Measurements from ENCODE around the gene CCS.
"Not testable (repeated sequence)": the region's sequence is repeated elsewhere in the genome, so short reads cannot be mapped to it uniquely, and the experiment has no call there.

CCS gene, protein sequence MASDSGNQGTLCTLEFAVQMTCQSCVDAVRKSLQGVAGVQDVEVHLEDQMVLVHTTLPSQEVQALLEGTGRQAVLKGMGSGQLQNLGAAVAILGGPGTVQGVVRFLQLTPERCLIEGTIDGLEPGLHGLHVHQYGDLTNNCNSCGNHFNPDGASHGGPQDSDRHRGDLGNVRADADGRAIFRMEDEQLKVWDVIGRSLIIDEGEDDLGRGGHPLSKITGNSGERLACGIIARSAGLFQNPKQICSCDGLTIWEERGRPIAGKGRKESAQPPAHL

DNA sequence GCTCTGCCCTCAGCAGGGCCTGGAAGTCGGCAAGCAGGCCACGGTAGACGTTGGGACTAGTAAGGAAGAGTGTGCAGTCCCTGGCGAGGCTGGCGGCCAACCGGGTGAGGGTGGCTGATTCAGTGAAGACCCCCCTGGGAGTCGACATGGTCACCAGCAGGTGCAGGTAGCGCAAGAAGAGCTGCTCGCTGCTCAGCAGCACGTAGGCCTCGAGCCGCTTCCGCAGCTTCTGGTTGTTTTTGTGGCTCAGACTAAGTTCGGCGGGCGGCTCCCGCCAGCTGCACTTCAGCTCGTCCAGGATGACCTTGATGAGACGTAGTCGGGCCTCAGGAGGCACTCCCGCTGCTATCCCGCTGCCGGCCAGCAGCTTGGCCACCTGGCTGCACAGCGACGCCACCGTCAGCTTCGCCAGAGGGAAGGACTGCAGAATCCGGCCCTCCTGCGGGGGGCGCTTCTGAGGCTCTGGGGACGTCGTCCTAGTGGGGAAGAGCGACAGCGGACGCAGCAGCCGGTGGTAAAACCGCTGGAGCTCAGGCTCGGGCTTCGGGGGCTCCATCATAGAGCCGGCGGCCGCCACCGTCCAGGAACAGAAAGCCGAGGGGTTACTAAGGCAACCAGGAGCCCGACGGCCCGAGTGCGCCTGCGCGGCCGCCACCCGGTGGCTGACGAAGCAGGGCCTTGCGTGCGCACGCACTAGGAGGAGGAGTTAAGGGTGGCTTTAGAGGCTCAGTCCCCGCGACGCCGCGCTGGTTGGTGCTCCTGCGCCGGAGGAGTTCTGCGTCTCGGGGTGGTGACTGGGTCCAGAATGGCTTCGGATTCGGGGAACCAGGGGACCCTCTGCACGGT lies at the start of gene CCS, which contains the start of gene CCDC87:
Gene CCS, plus strand, starts transcription at position 729 of the 846 bp plus-strand sequence. Its CDS starts 77 bp downstream, at position 806.
Gene CCDC87, minus strand, starts transcription at position 607 of the 846 bp plus-strand sequence. Its CDS starts 48 bp downstream, at position 559.
- DNase-seq (ENCODE audit: extremely low spot score): peak; percentile 100
- TF ChIP-seq BHLHE40 (IDR thresholded peaks at IDR 0.05; ENCODE audit: borderline replicate concordance) (no peak), LEF1 (IDR thresholded peaks at IDR 0.05; ENCODE audit: borderline replicate concordance) (no peak), ELF4 (IDR thresholded peaks at IDR 0.05) (peak; percentile 32; the same call in 1 of the 2 replicates), SP1 (IDR thresholded peaks at IDR 0.05) (no peak), FOXK2 (IDR thresholded peaks at IDR 0.05) (no peak), L3MBTL2 (conservative IDR thresholded peaks at IDR 0.05) (peak; percentile 80)
- TF ChIP-seq, protein P1, sequence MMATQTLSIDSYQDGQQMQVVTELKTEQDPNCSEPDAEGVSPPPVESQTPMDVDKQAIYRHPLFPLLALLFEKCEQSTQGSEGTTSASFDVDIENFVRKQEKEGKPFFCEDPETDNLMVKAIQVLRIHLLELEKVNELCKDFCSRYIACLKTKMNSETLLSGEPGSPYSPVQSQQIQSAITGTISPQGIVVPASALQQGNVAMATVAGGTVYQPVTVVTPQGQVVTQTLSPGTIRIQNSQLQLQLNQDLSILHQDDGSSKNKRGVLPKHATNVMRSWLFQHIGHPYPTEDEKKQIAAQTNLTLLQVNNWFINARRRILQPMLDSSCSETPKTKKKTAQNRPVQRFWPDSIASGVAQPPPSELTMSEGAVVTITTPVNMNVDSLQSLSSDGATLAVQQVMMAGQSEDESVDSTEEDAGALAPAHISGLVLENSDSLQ (IDR thresholded peaks at IDR 0.05): peak; percentile 19; the same call in 1 of the 2 replicates

DNA sequence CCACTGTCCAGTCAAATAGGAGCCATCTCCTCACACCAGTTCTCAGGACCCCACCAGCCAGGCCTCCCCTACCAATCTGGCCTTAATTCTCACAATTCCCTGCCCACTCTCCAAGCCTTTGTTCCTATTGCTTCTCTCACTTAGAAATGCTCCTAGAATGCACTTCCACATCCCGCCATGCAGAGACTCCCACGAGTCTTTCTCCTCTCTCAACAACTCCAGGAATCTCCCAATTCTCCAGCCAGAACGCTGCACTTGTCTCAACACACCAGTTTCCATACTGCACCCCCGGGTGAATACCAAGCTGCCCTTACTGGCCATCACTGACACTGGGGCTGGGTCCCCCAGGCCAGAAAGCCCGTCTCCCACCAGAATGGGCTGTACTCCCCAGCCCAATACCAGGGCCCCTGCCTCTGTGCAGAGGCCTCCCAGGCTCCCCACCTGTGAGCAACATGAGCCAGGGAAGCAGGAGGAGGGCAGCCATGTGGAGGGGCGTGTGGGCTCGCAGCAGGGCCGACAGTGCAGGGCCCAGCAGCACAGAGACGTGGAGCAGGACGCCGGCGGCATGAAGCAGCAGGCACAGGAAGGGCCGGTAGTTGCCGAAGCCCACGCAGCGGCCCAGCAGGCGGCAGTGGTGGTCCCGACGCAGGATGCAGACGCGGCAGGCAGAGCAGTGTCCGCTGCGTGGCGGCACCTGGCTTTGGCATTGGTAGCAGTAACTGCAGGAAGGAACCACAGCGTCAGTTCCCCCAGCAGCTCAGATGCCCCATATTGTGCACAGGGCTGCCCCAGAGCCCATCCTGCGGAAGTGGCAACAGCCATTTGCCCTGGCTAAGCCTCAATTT lies 49.5 kb upstream of the CCS start:
- no peak for DNase-seq (ENCODE audit: extremely low spot score)
- no peak for TF ChIP-seq FOXA1 (IDR thresholded peaks at IDR 0.05)
- no peak for TF ChIP-seq FOXM1 (IDR thresholded peaks at IDR 0.05; ENCODE audit: borderline replicate concordance)
- no peak for TF ChIP-seq BHLHE40 (IDR thresholded peaks at IDR 0.05; ENCODE audit: borderline replicate concordance)
- no peak for TF ChIP-seq LEF1 (IDR thresholded peaks at IDR 0.05; ENCODE audit: borderline replicate concordance)
- no peak for TF ChIP-seq L3MBTL2 (conservative IDR thresholded peaks at IDR 0.05)
- TF ChIP-seq ZNF384 (IDR thresholded peaks at IDR 0.05): no peak
- no peak for TF ChIP-seq SUZ12 (IDR thresholded peaks at IDR 0.05)
- no peak for TF ChIP-seq SP1 (IDR thresholded peaks at IDR 0.05)
- TF ChIP-seq HDGF (IDR thresholded peaks at IDR 0.05; ENCODE audit: borderline replicate concordance): no peak
- no peak for TF ChIP-seq TARDBP (IDR thresholded peaks at IDR 0.05)
- TF ChIP-seq ELF4 (IDR thresholded peaks at IDR 0.05): no peak
- TF ChIP-seq ARNT (IDR thresholded peaks at IDR 0.05): no peak
- no peak for TF ChIP-seq NFRKB (IDR thresholded peaks at IDR 0.05)
- no peak for TF ChIP-seq FOXK2 (IDR thresholded peaks at IDR 0.05)
- TF ChIP-seq CTBP1 (IDR thresholded peaks at IDR 0.05; ENCODE audit: borderline replicate concordance): no peak
- TF ChIP-seq, protein P1 (IDR thresholded peaks at IDR 0.05): no peak
- ChIA-PET POLR2A (no interaction called here), CTCF (no interaction called here)

More for the DNA sequence above, at the start of gene CCS, which contains the start of gene CCDC87:
- ChIA-PET POLR2A (interaction anchor here (0.6 to 8.6 kb wide), 12 partner anchors 10 to 85 kb away, joined by 3 to 61 read pairs (median 4); partner anchors contain the start of genes RBM14, RBM4 and RBM4B), CTCF (interaction anchor here (0.8 to 2.1 kb wide), 4 partner anchors 11 to 45 kb away, joined by 3 to 8 read pairs (median 5); partner anchors contain the start of gene RBM14)

DNA sequence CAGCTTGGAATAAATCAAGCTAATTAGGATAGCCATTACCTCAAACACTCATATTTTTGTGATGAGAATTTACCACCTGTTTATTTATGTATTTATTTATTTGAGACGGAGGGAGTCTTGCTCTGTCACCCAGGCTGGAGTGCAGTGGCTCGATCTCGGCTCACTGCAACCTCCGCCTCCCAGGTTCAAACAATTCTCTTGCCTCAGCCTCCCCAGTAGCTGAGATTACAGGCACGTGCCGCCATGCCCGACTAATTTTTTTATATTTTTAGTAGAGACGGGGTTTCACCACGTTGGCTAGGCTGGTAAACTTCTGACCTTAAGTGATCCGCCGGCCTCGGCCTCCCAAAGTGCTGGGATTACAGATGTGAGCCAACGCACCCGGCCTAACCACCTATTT lies 48.0 kb upstream of the CCS start:
- POLR2A ChIA-PET: interaction anchor here (0.8 to 1.4 kb wide), 6 partner anchors 16 to 133 kb away, joined by 3 to 4 read pairs (median 3); partner anchors contain the start of genes RBM4 and RBM4B
- not testable (repeated sequence) for DNase-seq (ENCODE audit: extremely low spot score)
- CTCF ChIA-PET: interaction anchor here (0.6 to 1.3 kb wide), 2 partner anchors 134 to 138 kb away, joined by 3 to 7 read pairs; no protein-coding TSS in a partner anchor

DNA sequence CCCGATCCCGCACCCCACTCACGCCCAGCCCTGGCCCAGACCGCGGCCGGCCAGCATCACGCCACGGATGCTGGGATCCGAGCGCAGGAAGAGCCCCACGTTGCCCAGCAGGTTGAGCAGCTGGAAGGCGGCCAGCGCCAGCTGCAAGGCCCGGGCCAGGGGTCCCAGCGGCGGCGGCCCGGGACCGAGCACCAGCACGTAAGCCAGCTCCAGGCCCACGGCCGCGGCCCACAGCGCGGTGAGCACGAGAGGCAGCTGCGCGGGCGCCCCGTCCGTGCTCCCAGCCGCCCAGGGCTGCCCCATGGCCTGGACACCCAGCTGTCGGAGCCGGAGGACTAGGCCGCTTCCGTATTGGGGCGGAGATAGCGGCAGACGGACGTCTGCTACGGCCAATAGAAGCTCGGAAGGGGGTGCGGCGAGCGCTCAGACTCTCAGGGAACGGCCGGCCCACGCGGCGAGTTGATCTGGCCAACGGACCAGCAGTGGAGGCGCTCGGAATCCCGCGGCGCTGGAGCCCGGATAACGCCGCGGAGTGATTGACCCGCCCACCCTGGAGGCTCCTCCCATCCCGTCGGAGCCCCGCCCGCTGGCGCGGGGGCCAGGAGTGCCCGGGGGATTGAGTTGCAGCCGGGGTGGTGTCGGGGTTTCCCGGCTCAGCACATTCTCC lies 47.2 kb upstream of the CCS start, which contains the start of gene ZDHHC24:
Gene ZDHHC24, minus strand, starts transcription at position 348 of the 667 bp plus-strand sequence. Its CDS starts 45 bp downstream, at position 303.
- peak; percentile 99 for DNase-seq (ENCODE audit: extremely low spot score)
- ChIA-PET POLR2A (interaction anchor here (0.7 to 1.4 kb wide), 13 partner anchors 11 to 132 kb away, joined by 3 to 6 read pairs (median 3); partner anchors contain the start of genes CTSF, DPP3, RBM14 and RBM4), CTCF (interaction anchor here (0.6 to 1.3 kb wide), 2 partner anchors 133 to 139 kb away, joined by 3 to 7 read pairs; no protein-coding TSS in a partner anchor)
- TF ChIP-seq ELF4 (IDR thresholded peaks at IDR 0.05): peak; percentile 83
- peak; percentile 27; the same call in 1 of the 2 replicates for TF ChIP-seq HDGF (IDR thresholded peaks at IDR 0.05; ENCODE audit: borderline replicate concordance)
- TF ChIP-seq, protein P1 (IDR thresholded peaks at IDR 0.05): peak; percentile 98
- TF ChIP-seq CTBP1 (IDR thresholded peaks at IDR 0.05; ENCODE audit: borderline replicate concordance): no peak
